Mucosa of rectum (tissue), 2 donors: Measurements from ENCODE around the gene SH3GLB1.

ENCODE experiments used
- H3K27ac ChIP-seq, 2 donors: one replicate each; pipeline ENCODE4 v1.7.0; 2013; ENCODE audit warnings: inconsistent platforms in 2 of 2, low read depth in 2 of 2, low read length in 2 of 2
- H3K27me3 ChIP-seq, 2 donors: one replicate each; pipeline ENCODE4 v1.7.0; 2013; ENCODE audit warnings: low read length in 2 of 2; ENCODE audit not compliant: control insufficient read depth in 2 of 2, insufficient read depth in 2 of 2
- H3K36me3 ChIP-seq, 2 donors: one replicate each; pipeline ENCODE4 v1.7.0; 2013; ENCODE audit warnings: low read length in 2 of 2; ENCODE audit not compliant: control insufficient read depth in 2 of 2, insufficient read depth in 2 of 2
- H3K4me1 ChIP-seq, 2 donors: one replicate each; pipeline ENCODE4 v1.7.0; 2013; ENCODE audit warnings: low read length in 2 of 2, mild to moderate bottlenecking in 1 of 2; ENCODE audit not compliant: control insufficient read depth in 2 of 2, insufficient read depth in 2 of 2
- H3K4me3 ChIP-seq, 2 donors: one replicate each; pipeline ENCODE4 v1.7.0; 2013; ENCODE audit warnings: low read length in 2 of 2
- H3K9ac ChIP-seq, 2 donors: one replicate each; pipeline ENCODE4 v1.7.0; 2013; ENCODE audit warnings: low read length in 2 of 2, low read depth in 1 of 2, mild to moderate bottlenecking in 1 of 2
- H3K9me3 ChIP-seq, 2 donors: one replicate each; pipeline ENCODE4 v1.7.0; 2013; ENCODE audit warnings: low read length in 2 of 2; ENCODE audit not compliant: control insufficient read depth in 2 of 2
- donor health status: healthy.
- donor health status: Normal muscosa, but diverticular disease.

SH3GLB1 gene

DNA sequence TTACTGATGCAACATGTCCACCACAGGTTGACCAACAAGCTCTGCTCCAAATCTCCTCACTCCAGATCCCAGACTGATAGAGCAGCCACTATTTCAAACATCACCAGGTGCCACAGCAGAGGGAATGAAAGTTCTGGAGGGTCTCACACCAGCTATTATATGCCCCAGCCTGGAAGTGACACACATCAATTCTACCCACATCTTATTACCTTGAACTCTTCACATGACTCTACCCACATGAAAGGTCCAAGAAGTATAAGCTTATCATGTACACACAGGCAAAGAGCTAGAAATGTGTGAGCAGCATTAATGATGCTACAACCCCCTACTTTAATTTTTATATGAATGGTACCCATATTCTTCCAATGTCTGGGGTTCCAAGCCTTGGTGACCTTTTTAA lies 64.2 kb downstream of the SH3GLB1 start:
- H3K27ac ChIP-seq = no peak overlapping the region
- no peaks in the 10 kb centered on the region for H3K27me3 ChIP-seq
- H3K9ac ChIP-seq = no peak overlapping the region
- no peaks in the 10 kb centered on the region for H3K36me3 ChIP-seq
- no peak overlapping the region for H3K4me3 ChIP-seq
- no peaks in the 10 kb centered on the region for H3K9me3 ChIP-seq
- H3K4me1 ChIP-seq = peaks cover 0 to under 1% of the 10 kb centered on the region in 2 donors

DNA sequence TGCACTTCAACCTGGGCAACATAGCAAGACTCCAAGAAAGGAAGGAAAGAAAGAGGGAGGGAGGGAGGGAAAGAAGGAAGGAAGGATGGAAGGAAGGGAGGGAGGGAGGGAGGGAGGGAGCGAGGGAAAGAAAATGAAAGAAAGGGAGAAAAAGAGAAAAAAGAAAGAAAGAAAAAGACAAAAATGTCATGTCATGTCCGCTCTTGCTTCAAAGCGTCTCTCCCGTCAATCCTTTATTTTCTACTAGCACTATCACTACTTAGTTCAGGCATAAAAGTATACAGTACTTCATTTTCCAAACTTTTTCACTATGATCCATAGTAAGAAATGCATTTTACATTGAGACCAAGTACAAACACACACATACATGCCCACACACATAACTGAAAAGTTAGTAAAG lies 64.7 kb downstream of the SH3GLB1 start:
- Histone ChIP-seq H3K36me3 (no peaks in the 10 kb centered on the region), H3K27ac (no peak overlapping the region), H3K4me1 (peaks cover 0 to 4% of the 10 kb centered on the region in 2 donors), H3K9ac (no peak overlapping the region), H3K4me3 (no peak overlapping the region), H3K9me3 (no peaks in the 10 kb centered on the region), H3K27me3 (no peaks in the 10 kb centered on the region)

DNA sequence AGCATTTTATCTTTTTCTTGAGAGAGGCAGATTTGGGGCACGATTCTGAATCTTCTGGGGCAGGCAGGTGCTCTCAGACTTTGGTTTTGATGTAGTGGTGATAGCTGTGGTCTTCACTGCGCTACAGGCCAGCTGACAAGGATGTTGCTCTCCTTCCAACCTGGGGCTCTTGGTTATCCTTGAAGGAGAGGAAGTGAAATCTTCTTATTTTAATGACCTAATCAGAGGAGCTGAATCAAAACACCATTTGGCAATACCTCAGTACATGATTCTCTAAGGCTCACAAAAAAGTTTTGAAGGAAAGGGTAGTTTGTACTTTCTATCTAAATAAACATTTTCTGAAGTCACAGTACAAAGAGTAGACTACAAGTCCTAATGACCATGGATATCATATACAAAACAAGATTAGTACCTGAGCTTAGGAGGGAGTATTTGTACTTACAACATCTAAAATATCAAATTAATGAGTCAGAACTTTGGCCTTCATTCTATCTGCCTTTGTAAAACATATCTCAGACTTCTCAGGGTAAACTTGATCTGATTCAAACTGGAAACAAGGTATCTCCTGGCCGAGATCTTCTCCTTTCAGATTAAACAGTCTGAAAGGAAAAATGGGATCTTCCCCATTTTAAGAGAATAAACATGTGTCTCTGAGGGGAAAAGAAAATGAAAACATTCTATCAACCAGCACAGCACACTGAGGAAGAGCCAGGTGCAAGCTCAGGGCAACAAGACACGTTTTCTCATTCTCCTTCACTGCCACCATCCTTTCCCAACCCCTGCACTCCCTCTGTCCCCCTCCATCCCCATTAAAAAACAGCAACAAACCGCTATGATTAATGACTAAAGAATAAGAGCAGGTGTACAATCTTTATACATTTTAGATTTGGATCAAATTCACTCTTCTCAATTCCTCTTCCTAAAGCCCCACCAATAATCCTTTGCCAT lies 69.2 kb downstream of the SH3GLB1 start:
- Histone ChIP-seq H3K9ac (no peak overlapping the region), H3K4me1 (peaks cover 2 to 4% of the 10 kb centered on the region in 2 donors), H3K36me3 (no peaks in the 10 kb centered on the region), H3K27ac (no peak overlapping the region), H3K4me3 (no peak overlapping the region), H3K27me3 (no peaks in the 10 kb centered on the region), H3K9me3 (no peaks in the 10 kb centered on the region)

DNA sequence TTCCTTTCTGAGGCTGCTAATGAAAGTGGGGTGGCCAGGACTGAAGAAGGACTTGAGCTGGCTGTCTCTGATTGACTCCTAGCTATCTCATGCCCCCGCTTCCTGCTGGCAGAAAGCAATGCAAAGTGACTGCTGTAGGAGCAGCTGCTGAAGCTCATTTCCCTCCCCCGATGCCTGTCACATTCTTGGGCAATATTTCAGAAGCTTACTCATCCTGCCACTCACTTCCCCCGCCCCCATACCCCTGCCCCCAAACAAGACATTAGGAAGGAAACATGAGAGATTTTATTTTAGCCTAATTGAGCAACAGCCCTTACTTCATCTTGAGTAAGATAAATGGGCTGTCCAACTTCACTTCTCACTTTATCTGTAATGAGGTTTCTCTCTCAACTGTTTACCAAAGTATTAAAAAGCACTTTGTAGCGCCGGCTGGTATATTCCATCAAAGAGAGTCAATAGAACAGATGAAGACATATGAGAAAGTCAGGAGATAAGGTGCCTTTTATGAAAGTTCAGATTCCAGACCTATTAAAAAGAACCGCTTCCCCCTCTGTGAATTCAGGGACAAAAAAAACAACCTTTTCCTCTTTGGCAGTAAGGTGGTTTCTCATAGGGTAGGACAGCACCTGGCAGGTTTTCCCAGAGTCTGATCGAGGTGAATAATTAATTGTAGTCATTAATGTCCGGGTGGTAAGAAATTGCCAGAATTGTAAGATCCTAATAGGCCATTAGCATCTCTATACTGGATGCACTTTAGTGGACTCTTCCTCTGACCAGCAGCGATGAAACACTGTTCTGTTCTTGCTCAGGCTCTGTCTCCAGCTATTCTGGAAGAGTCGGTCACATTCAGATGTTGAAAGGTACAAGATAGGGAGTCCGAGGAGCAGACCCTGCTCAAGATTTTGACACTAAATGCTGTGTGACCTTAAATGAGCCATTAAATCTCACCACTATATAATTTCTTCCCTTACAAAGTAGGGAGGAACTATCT lies 70.2 kb downstream of the SH3GLB1 start:
- H3K4me3 ChIP-seq = no peak overlapping the region
- no peaks in the 10 kb centered on the region for H3K9me3 ChIP-seq
- H3K27me3 ChIP-seq = no peaks in the 10 kb centered on the region
- no peak overlapping the region for H3K9ac ChIP-seq
- peaks cover 2 to 4% of the 10 kb centered on the region in 2 donors for H3K4me1 ChIP-seq
- H3K27ac ChIP-seq = no peak overlapping the region
- H3K36me3 ChIP-seq = no peaks in the 10 kb centered on the region

DNA sequence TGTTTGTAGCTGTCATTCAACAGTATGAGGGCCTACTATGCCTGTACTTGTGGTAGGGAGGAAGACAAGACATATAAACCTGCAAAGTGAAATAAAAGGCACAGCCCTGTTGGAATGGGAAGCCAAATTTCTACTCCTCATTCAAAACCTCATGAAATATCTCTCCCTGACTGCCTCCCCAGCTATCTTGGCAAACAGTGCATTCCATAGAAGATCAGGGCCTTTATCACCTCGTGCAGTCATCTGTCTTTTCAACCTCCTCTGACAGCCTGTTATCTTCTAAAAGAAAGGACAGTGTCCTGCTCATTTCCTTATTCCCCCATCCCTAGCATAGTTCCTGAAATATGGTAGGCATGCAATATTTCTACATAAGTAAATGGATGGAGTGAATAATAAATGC lies 71.0 kb downstream of the SH3GLB1 start:
- Histone ChIP-seq H3K27ac (no peak overlapping the region), H3K4me3 (no peak overlapping the region), H3K27me3 (no peaks in the 10 kb centered on the region), H3K9ac (no peak overlapping the region), H3K9me3 (no peaks in the 10 kb centered on the region), H3K36me3 (no peaks in the 10 kb centered on the region), H3K4me1 (peaks cover 2 to 4% of the 10 kb centered on the region in 2 donors)

DNA sequence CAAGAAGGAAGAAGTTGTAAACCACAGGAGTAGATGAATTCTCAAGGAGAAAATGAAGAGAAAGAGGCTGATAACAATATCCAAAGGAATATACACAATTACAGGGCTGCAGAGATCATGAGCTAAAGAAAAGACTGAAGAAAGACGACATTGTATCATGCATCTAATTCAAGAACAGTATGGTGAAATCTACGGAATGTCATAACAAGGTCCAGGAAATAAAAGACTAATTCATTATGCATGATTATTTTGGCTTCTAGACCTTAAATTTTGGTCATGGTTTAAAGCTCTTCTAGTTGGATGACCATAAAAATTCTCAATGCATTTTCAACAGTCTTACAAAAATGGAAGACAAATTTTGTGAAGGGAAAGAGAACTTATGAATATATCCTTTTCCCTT lies 71.7 kb downstream of the SH3GLB1 start:
- H3K27ac ChIP-seq = no peak overlapping the region
- no peak overlapping the region for H3K9ac ChIP-seq
- H3K36me3 ChIP-seq = no peaks in the 10 kb centered on the region
- H3K4me1 ChIP-seq = peaks cover 2 to 4% of the 10 kb centered on the region in 2 donors
- no peaks in the 10 kb centered on the region for H3K9me3 ChIP-seq
- no peaks in the 10 kb centered on the region for H3K27me3 ChIP-seq
- H3K4me3 ChIP-seq = no peak overlapping the region

DNA sequence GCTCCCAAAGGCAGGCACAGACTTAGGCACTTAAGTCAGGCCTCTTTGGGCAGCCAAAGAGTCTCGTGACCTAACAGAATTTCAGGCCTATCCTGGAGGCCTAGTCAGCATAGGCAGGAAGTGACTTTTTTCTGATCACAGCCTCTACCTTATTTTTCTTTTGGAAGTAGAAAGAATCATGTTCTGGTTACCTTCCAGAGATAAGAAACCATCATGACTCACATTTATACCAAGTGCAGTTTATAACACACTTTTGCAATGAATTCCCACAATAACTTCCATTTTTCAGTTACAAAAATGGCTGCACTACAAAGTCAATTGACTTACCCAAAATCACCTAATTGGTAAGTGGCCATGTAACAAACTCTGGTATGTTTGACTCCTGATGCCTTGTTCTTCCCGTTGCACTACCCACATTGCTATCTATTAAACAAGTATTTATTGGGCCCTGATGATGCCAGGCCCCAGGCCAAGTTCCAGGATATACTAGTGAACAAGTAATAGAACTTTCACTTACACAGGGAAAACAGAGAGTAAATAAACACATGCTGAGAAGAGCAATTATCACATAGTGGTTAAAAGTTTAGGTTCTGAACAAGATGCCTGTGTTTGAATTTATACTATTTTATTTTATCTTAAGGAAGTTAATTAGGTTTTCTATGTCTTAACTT lies 74.3 kb downstream of the SH3GLB1 start:
- peaks cover 2 to 3% of the 10 kb centered on the region in 2 donors for H3K4me1 ChIP-seq
- H3K9me3 ChIP-seq = no peaks in the 10 kb centered on the region
- no peaks in the 10 kb centered on the region for H3K27me3 ChIP-seq
- H3K4me3 ChIP-seq = no peak overlapping the region
- H3K27ac ChIP-seq = no peak overlapping the region
- no peak overlapping the region for H3K9ac ChIP-seq
- H3K36me3 ChIP-seq = no peaks in the 10 kb centered on the region

DNA sequence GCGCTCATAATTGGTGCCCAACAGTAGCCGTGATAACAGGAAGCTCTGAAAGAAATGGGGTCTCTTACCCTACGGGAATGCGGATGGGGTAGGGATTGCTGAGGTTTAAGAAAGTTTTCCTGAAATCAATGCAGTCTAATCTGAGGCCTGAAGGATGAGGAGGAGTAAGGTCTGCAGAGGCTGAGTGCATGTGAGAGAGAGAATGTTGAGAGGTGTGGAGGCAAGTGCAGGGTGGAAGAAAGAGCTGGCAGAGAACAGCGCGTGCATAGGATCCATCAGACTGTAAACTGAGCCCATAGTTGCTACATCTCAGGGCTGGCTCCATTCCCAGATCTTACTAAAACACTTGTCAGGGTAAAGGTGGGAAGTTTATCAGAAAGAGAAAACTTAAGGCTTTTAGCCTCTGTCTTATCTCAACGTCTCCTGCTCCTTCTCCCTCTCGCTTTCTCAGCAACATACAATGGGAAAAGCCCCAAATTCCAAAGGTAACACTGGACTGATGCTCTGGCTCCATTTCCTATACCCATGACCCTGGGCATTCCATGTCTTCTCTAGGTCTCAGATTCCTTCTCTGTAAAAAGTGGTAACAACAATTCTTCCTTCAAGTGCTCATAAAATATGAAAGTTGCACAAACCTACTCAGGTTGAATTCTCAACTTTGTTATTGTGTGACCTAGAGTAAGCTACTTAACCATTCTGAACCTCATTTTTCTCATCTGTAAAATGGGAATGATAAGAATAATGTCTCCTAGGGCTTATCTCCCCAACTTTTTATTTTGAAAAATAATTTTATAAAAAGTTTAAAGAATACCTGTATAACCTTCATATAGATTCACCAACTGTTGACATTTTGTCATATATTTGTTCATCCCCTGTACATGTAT lies 75.2 kb downstream of the SH3GLB1 start:
- H3K27me3 ChIP-seq = no peaks in the 10 kb centered on the region
- no peak overlapping the region for H3K4me3 ChIP-seq
- H3K9ac ChIP-seq = no peak overlapping the region
- H3K27ac ChIP-seq = no peak overlapping the region
- no peaks in the 10 kb centered on the region for H3K9me3 ChIP-seq
- no peaks in the 10 kb centered on the region for H3K36me3 ChIP-seq
- H3K4me1 ChIP-seq = peaks cover 0 to 2% of the 10 kb centered on the region in 2 donors

DNA sequence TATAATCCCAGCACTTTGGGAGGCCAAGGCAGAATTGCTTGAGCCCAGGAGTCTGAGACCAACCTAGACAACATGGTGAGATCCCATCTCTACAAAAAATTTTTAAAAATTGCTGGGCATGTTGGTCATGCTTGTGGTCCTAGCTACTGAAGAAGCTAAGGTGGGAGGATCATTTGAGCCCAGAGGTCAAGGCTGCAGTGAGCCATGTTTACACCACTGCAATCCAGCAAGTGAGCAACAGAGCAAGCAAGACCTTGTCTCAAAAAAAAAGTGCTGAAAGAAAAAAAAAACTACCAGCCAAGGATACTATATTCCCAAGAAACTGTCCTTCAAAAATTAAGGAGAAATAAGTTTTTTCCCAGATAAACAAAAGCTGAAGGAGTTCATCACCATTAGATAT lies 78.1 kb downstream of the SH3GLB1 start:
- no peaks in the 10 kb centered on the region for H3K36me3 ChIP-seq
- no peaks in the 10 kb centered on the region for H3K9me3 ChIP-seq
- H3K4me3 ChIP-seq = no peak overlapping the region
- H3K27ac ChIP-seq = no peak overlapping the region
- no peaks in the 10 kb centered on the region for H3K4me1 ChIP-seq
- no peaks in the 10 kb centered on the region for H3K27me3 ChIP-seq
- H3K9ac ChIP-seq = no peak overlapping the region
